Keratinocyte (primary cell): Measurements from ENCODE around the gene MANF. TPM values are rescaled to one million over a fixed set of nuclear protein-coding genes. Genes with fewer than 3 reads are reported as not detected.

Experiments used
- DNase-seq: peaks from one replicate; pipeline ENCODE4 v3.0.0-alpha.2; 2011; ENCODE audit warnings: low read depth, missing footprints, low spot score
- FAIRE-seq: peaks from 2 replicates; lab custom pipeline; 2011; peaks lifted over from hg19 to GRCh38; lab: Jason Lieb, UNC
- H2AFZ ChIP-seq: 2 replicates; pipeline ENCODE4 v1.6.0; 2012; ENCODE audit warnings: low read length, control low read depth, inconsistent platforms; ENCODE audit not compliant: control insufficient read depth
- H3K27ac ChIP-seq: 2 replicates; pipeline ENCODE4 v1.5.1; 2011; ENCODE audit warnings: low read length; ENCODE audit not compliant: control insufficient read depth, insufficient read depth
- H3K27me3 ChIP-seq: 3 replicates; pipeline ENCODE4 v1.6.0; 2011; ENCODE audit warnings: low read length; ENCODE audit not compliant: control insufficient read depth, insufficient read depth; ENCODE audit errors: extremely low read depth
- H3K36me3 ChIP-seq, 2 experiments: 2 replicates in 1 of 2; 3 replicates in 1 of 2; pipeline ENCODE4 v1.5.1; 2011; ENCODE audit warnings: low read length in 2 of 2, mild to moderate bottlenecking in 1 of 2; ENCODE audit not compliant: control insufficient read depth in 2 of 2, insufficient read depth in 2 of 2; ENCODE audit errors: extremely low read depth in 1 of 2
- H3K4me1 ChIP-seq: 3 replicates; pipeline ENCODE4 v1.5.1; 2011; ENCODE audit warnings: low read length; ENCODE audit not compliant: control insufficient read depth, insufficient read depth; ENCODE audit errors: extremely low read depth
- H3K4me2 ChIP-seq: 3 replicates; pipeline ENCODE4 v1.6.0; 2011; ENCODE audit warnings: low read depth, low read length; ENCODE audit not compliant: control insufficient read depth, insufficient read depth; ENCODE audit errors: extremely low read depth
- H3K4me3 ChIP-seq, 3 experiments: fragments of 200-600 bp in 1 of 3; sonication (generic) in 1 of 3; 2 replicates in 2 of 3; 3 replicates in 1 of 3; pipeline ENCODE4 v1.5.1; 2011 to 2016; ENCODE audit warnings: low read length in 3 of 3, mild to moderate bottlenecking in 3 of 3, control low read depth in 2 of 3, inconsistent platforms in 1 of 3, low read depth in 1 of 3, mixed read lengths in 1 of 3, mixed run types in 1 of 3, moderate library complexity in 1 of 3; ENCODE audit not compliant: control insufficient read depth in 2 of 3, insufficient read depth in 2 of 3; ENCODE audit errors: extremely low read depth in 1 of 3
- H3K79me2 ChIP-seq: 2 replicates; pipeline ENCODE4 v1.6.0; 2012; ENCODE audit warnings: low read length; ENCODE audit not compliant: control insufficient read depth, insufficient read depth
- H3K9ac ChIP-seq: 3 replicates; pipeline ENCODE4 v1.6.0; 2011; ENCODE audit warnings: low read length; ENCODE audit not compliant: control insufficient read depth, insufficient read depth; ENCODE audit errors: extremely low read depth
- H3K9me1 ChIP-seq: 3 replicates; pipeline ENCODE4 v1.6.0; 2011; ENCODE audit warnings: low read length; ENCODE audit not compliant: control insufficient read depth, insufficient read depth; ENCODE audit errors: extremely low read depth
- H3K9me3 ChIP-seq: 2 replicates; pipeline ENCODE4 v1.5.1; 2012; ENCODE audit warnings: low read depth, low read length; ENCODE audit not compliant: control insufficient read depth
- H4K20me1 ChIP-seq: 3 replicates; pipeline ENCODE4 v1.6.0; 2011; ENCODE audit warnings: low read length; ENCODE audit not compliant: control insufficient read depth, insufficient read depth; ENCODE audit errors: extremely low read depth
- CTCF ChIP-seq, 3 experiments: IDR thresholded peaks in 1 of 3; conservative IDR thresholded peaks in 1 of 3; optimal IDR thresholded peaks in 1 of 3; 2 replicates in 2 of 3; 3 replicates in 1 of 3; pipeline versions ENCODE3 to v1.5.1; 2011; ENCODE audit warnings: low read length in 3 of 3, mild to moderate bottlenecking in 3 of 3, moderate library complexity in 2 of 3, control low read depth in 1 of 3, inconsistent platforms in 1 of 3; ENCODE audit not compliant: insufficient read depth in 2 of 3; ENCODE audit errors: extremely low read depth in 1 of 3
- EZH2 ChIP-seq: IDR thresholded peaks from one replicate; pipeline ENCODE4 v1.6.1; 2012; ENCODE audit warnings: inconsistent platforms, mild to moderate bottlenecking, low read length, moderate library complexity
- dilution Hi-C: fragments of 300-500 bp; cut with MboI; formaldehyde crosslinking; loops from one replicate; pipeline ENCODE4 v1.7.0; 2020; ENCODE audit warnings: low sequenced_read_pairs; ENCODE audit not compliant: extremely low pct_ligation_motif_present
- polyA plus RNA-seq, 5 experiments: library from polyadenylated mRNA; depleted of rRNA in 3 of 5; stranded (reverse) in 3 of 5; stranded (forward) in 1 of 5; unstranded in 1 of 5; fragments of >200 nt; gene quantifications; 1 replicate in 1 of 5; 2 replicates in 3 of 5; 3 replicates in 1 of 5; pipeline versions ENCODE4 v1.2.1 to v1.2.3, GENCODE V29; 2011 to 2012; ENCODE audit warnings: missing spikeins in 2 of 5, low read depth in 1 of 5, low replicate concordance in 1 of 5

MANF gene
- polyA plus RNA-seq, 1 donor (not counting 4 experiments of a cell fraction or from before 2014, with no cell fraction given), result 143 TPM

- H3K79me2 ChIP-seq, result peaks cover 59% of the 10 kb centered on the region
- DNase-seq, result no peak
- no peak overlapping the region for H2AFZ ChIP-seq
- no peaks in the 10 kb centered on the region for H3K9me1 ChIP-seq
- peaks cover 20 to 41% of the 10 kb centered on the region in 2 experiments for H3K36me3 ChIP-seq
- dilution Hi-C loops, result loop anchor here (25.0 kb wide), 1 partner anchor 776 kb away; the partner anchor contains the start of genes CISH and MAPKAPK3
- no peaks in the 10 kb centered on the region for H3K27me3 ChIP-seq
- no peaks in the 10 kb centered on the region for H3K9me3 ChIP-seq
- no peak overlapping the region for H3K9ac ChIP-seq
- H3K4me1 ChIP-seq, result peaks cover 49% of the 10 kb centered on the region
- peak overlapping the region; percentile 15 for H3K27ac ChIP-seq
- peak overlapping the region in 1 of 3 experiments; percentile 24 for H3K4me3 ChIP-seq
- TF ChIP-seq CTCF (optimal IDR thresholded peaks at IDR 0.05 in 1 of 3, IDR thresholded peaks at IDR 0.05 in 1 of 3, conservative IDR thresholded peaks at IDR 0.05 in 1 of 3; ENCODE audit: extremely low read depth in 1 of 3, insufficient read depth in 2 of 3, low read length in 3 of 3), result peak in 2 of 3 experiments; percentile 66 to 79
- TF ChIP-seq EZH2, result no peak
- peak overlapping the region; percentile 67 for H3K4me2 ChIP-seq
- FAIRE-seq, result peak; percentile 93
- H4K20me1 ChIP-seq, result peaks cover 19% of the 10 kb centered on the region
These were observed 3.4 kb downstream of the MANF start for GRCh38 chr3:51388286-51389029.

- Histone ChIP-seq H3K27ac (no peak overlapping the region), H3K9me3 (no peaks in the 10 kb centered on the region), H3K4me2 (no peak overlapping the region), H2AFZ (no peak overlapping the region), H3K4me3 (no peak overlapping the region), H3K79me2 (peaks cover 63% of the 10 kb centered on the region), H3K4me1 (peaks cover 46% of the 10 kb centered on the region), H4K20me1 (peaks cover 26% of the 10 kb centered on the region), H3K27me3 (no peaks in the 10 kb centered on the region), H3K9me1 (no peaks in the 10 kb centered on the region), H3K36me3 (peaks cover 22 to 48% of the 10 kb centered on the region in 2 experiments), H3K9ac (no peak overlapping the region)
- no peak for FAIRE-seq
- dilution Hi-C loops, result loop anchor here (25.0 kb wide), 1 partner anchor 777 kb away; the partner anchor contains the start of genes CISH and MAPKAPK3
- TF ChIP-seq CTCF (optimal IDR thresholded peaks at IDR 0.05 in 1 of 3, IDR thresholded peaks at IDR 0.05 in 1 of 3, conservative IDR thresholded peaks at IDR 0.05 in 1 of 3; ENCODE audit: extremely low read depth in 1 of 3, insufficient read depth in 2 of 3, low read length in 3 of 3), result peak in 2 of 3 experiments; percentile 82 to 88
- no peak for TF ChIP-seq EZH2
- no peak for DNase-seq
These were observed 4.5 kb downstream of the MANF start for GRCh38 chr3:51389423-51390183.
